SK-N-SH (cell line): Measurements from ENCODE around the gene NAP1L5. TPM values are rescaled to one million over a fixed set of nuclear protein-coding genes. Genes with fewer than 3 reads are reported as not detected.

ENCODE experiments used
- CTCF ChIA-PET: fragments of 300-600, 350-600 bp; formaldehyde crosslinking; extraction: SDS; loops from one replicate; lab custom pipeline; 2021; lab: Yijun Ruan, JAX
- POLR2A ChIA-PET: fragments of 350-600 bp; sonication (Branson Sonifier 250); formaldehyde crosslinking; extraction: SDS; loops from one replicate; lab custom pipeline; 2020; ENCODE audit warnings: antibody characterized with exemption, inconsistent platforms; lab: Yijun Ruan, JAX
- DNase-seq: peaks from one replicate; pipeline ENCODE4 v3.0.0; 2012
- H2AFZ ChIP-seq: fragments of 200-600 bp; sonication (generic); 2 replicates; pipeline ENCODE4 v1.8.1; 2016; ENCODE audit warnings: antibody characterized with exemption, mild to moderate bottlenecking, low read depth
- H3F3A ChIP-seq: fragments of 200-600 bp; sonication (generic); replicated peaks from 2 replicates; pipeline ENCODE3; 2016; ENCODE audit warnings: antibody characterized with exemption, mild to moderate bottlenecking; ENCODE audit not compliant: insufficient read depth
- H3K27ac ChIP-seq, 2 experiments: fragments of 200-500 bp in 1 of 2; fragments of 200-600 bp in 1 of 2; sonication (Bioruptor generic) in 1 of 2; sonication (generic), shearing (Covaris generic) in 1 of 2; 2 replicates each; pipeline versions ENCODE4 v1.5.1 to v1.6.1; 2014 to 2016; ENCODE audit warnings: low read depth in 2 of 2, inconsistent platforms in 1 of 2, low read length in 1 of 2, mild to moderate bottlenecking in 1 of 2, mixed read lengths in 1 of 2
- H3K27me3 ChIP-seq: fragments of 200-600 bp; sonication (generic), shearing (Covaris generic); 2 replicates; pipeline ENCODE4 v1.6.1; 2016; ENCODE audit warnings: mixed run types; ENCODE audit not compliant: insufficient read depth
- H3K36me3 ChIP-seq, 2 experiments: fragments of 200-500 bp in 1 of 2; fragments of 200-600 bp in 1 of 2; sonication (Bioruptor generic) in 1 of 2; sonication (generic) in 1 of 2; replicated peaks in 1 of 2; 2 replicates each; pipeline versions ENCODE3 to v1.5.1; 2014 to 2016; ENCODE audit warnings: low read length in 1 of 2, mild to moderate bottlenecking in 1 of 2; ENCODE audit not compliant: insufficient read depth in 2 of 2, control insufficient read depth in 1 of 2
- H3K4me1 ChIP-seq, 2 experiments: fragments of 200-500 bp in 1 of 2; fragments of 200-600 bp in 1 of 2; sonication (Bioruptor generic) in 1 of 2; sonication (generic), shearing (Covaris generic) in 1 of 2; 2 replicates each; pipeline versions ENCODE4 v1.5.1 to v1.6.1; 2014 to 2016; ENCODE audit warnings: low read depth in 1 of 2, low read length in 1 of 2, mixed run types in 1 of 2; ENCODE audit not compliant: insufficient read depth in 2 of 2, control insufficient read depth in 1 of 2
- H3K4me2 ChIP-seq: fragments of 200-600 bp; sonication (generic), shearing (Covaris generic); 2 replicates; pipeline ENCODE4 v1.6.1; 2017; ENCODE audit warnings: mixed run types
- H3K4me3 ChIP-seq, 2 experiments: fragments of 200-500 bp in 1 of 2; fragments of 200-600 bp in 1 of 2; sonication (Bioruptor generic) in 1 of 2; sonication (generic), shearing (Covaris generic) in 1 of 2; 2 replicates each; pipeline versions ENCODE4 v1.5.1 to v1.8.1; 2014 to 2016; ENCODE audit warnings: low read depth in 2 of 2, inconsistent platforms in 1 of 2, low read length in 1 of 2, mild to moderate bottlenecking in 1 of 2, mixed read lengths in 1 of 2, moderate library complexity in 1 of 2
- H3K79me2 ChIP-seq: fragments of 200-600 bp; sonication (generic); 2 replicates; pipeline ENCODE4 v1.8.1; 2017; ENCODE audit warnings: mild to moderate bottlenecking; ENCODE audit not compliant: insufficient read depth
- H3K9ac ChIP-seq: fragments of 200-600 bp; sonication (generic); 2 replicates; pipeline ENCODE4 v1.6.1; 2017; ENCODE audit warnings: mixed run types
- H3K9me2 ChIP-seq: fragments of 200-600 bp; sonication (generic); 2 replicates; pipeline ENCODE4 v1.6.1; 2017; ENCODE audit warnings: mixed run types
- H3K9me3 ChIP-seq: fragments of 200-600 bp; sonication (generic); 2 replicates; pipeline ENCODE4 v1.6.1; 2017; ENCODE audit warnings: mixed run types, mild to moderate bottlenecking, moderate library complexity
- H4K20me1 ChIP-seq: fragments of 200-600 bp; sonication (generic); 2 replicates; pipeline ENCODE4 v1.6.1; 2017; ENCODE audit warnings: mild to moderate bottlenecking, mixed run types; ENCODE audit not compliant: insufficient read depth
- CTCF ChIP-seq: fragments of 200-600 bp; sonication (generic); IDR thresholded peaks from 2 replicates; pipeline ENCODE4 v1.6.1; 2017; ENCODE audit warnings: antibody characterized with exemption, mild to moderate bottlenecking, moderate library complexity
- ELF1 ChIP-seq: IDR thresholded peaks from 2 replicates; pipeline ENCODE4 v1.4.0; 2012
- EP300 ChIP-seq, 2 experiments: IDR thresholded peaks; 2 replicates each; pipeline versions ENCODE4 v1.4.0 to v1.6.1; 2012; ENCODE audit warnings: borderline replicate concordance in 1 of 2, low read depth in 1 of 2, low read length in 1 of 2
- EZH2phosphoT487 ChIP-seq: fragments of 200-600 bp; sonication (generic); IDR thresholded peaks from 2 replicates; pipeline ENCODE4 v1.6.1; 2017; ENCODE audit warnings: low read depth, mixed run types, mild to moderate bottlenecking, antibody characterized with exemption, moderate library complexity, borderline replicate concordance
- FOXM1 ChIP-seq: IDR thresholded peaks from 2 replicates; pipeline ENCODE4 v1.4.0; 2012; ENCODE audit warnings: low read depth, mild to moderate bottlenecking
- GABPA ChIP-seq: IDR thresholded peaks from 2 replicates; pipeline ENCODE4 v1.4.0; 2012; ENCODE audit warnings: low read depth, mild to moderate bottlenecking
- GATA2 ChIP-seq: sonication (generic); formaldehyde crosslinking; IDR thresholded peaks from 2 replicates; pipeline ENCODE4 v1.5.0; 2020; ENCODE audit warnings: mild to moderate bottlenecking, missing genetic modification reagents
- MXI1 ChIP-seq: IDR thresholded peaks from 2 replicates; pipeline ENCODE4 v1.6.1; 2012; ENCODE audit warnings: mild to moderate bottlenecking, low read depth, low read length, improper control_type of control experiment
- NRF1 ChIP-seq: IDR thresholded peaks from 2 replicates; pipeline ENCODE4 v1.6.1; 2012; ENCODE audit warnings: low read depth, mild to moderate bottlenecking, low read length
- RAD21 ChIP-seq: IDR thresholded peaks from 2 replicates; pipeline ENCODE4 v1.6.1; 2012; ENCODE audit warnings: mild to moderate bottlenecking, low read length
- SMC3 ChIP-seq: IDR thresholded peaks from 2 replicates; pipeline ENCODE4 v1.6.1; 2012; ENCODE audit warnings: low read depth, low read length, improper control_type of control experiment
- USF2 ChIP-seq: fragments of 150-350 bp; IDR thresholded peaks from 2 replicates; pipeline ENCODE4 v1.6.1; 2017; ENCODE audit warnings: antibody characterized with exemption, low read length, low read depth, borderline replicate concordance
- YY1 ChIP-seq: IDR thresholded peaks from 2 replicates; pipeline ENCODE4 v1.4.0; 2012; ENCODE audit warnings: low read depth, mild to moderate bottlenecking
- WGBS: methylation state at CpG from one replicate; pipeline ENCODE4 v1.1.6; 2017; ENCODE audit warnings: low lambda C conversion rate; 5-methylcytosine and 5-hydroxymethylcytosine counted together
- polyA plus RNA-seq, 3 experiments: library from polyadenylated mRNA; depleted of rRNA; stranded (reverse); fragments of >200 nt; gene quantifications; 2 replicates each; pipeline ENCODE4 v1.2.3, GENCODE V29; 2012
- TF ChIP-seq, protein P1 (sequence below): IDR thresholded peaks from 2 replicates; pipeline ENCODE4; 2012
- TF ChIP-seq, protein P2 (sequence below): IDR thresholded peaks from 2 replicates; pipeline ENCODE4 v1.4.0; 2012; ENCODE audit warnings: low read depth, borderline replicate concordance

Gene NAP1L5
- polyA plus RNA-seq, 1 of the 3 experiments (the other 2 are of a cell fraction): 7.5 TPM

DNA sequence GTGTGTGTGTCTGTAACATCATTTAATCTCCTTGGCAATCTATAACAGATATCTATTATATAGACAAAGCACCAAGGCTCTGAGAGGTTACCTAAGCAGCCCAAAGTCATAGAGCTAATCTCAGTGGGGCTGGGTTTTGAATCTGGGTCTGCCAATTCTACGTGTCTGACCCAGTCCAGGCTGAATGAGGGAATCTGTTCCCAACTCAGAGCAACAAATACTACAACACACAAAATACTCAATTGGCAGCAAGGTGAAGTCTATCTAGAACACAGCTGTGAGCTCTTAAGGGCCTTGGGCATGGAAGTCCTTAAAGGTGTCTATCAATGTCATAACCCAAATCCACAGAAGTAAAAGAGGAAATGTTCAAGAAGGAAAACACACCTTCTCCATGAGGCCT lies 47.5 kb upstream of the NAP1L5 start:
- H3K4me2 ChIP-seq: no peak overlapping the region
- ChIA-PET POLR2A (no interaction called here), CTCF (interaction anchor here (1.1 kb wide), 1 partner anchor 72 kb away, joined by 4 read pairs; no protein-coding TSS in a partner anchor)
- no peaks in the 10 kb centered on the region for H3K79me2 ChIP-seq
- no peaks in the 10 kb centered on the region for H3K27me3 ChIP-seq
- H4K20me1 ChIP-seq: no peaks in the 10 kb centered on the region
- TF ChIP-seq EP300 (IDR thresholded peaks at IDR 0.05; ENCODE audit: borderline replicate concordance in 1 of 2, low read depth in 1 of 2, low read length in 1 of 2) (no peak), GATA2 (no peak), ELF1 (no peak), SMC3 (no peak), CTCF (no peak), MXI1 (no peak)
- TF ChIP-seq, protein P1, sequence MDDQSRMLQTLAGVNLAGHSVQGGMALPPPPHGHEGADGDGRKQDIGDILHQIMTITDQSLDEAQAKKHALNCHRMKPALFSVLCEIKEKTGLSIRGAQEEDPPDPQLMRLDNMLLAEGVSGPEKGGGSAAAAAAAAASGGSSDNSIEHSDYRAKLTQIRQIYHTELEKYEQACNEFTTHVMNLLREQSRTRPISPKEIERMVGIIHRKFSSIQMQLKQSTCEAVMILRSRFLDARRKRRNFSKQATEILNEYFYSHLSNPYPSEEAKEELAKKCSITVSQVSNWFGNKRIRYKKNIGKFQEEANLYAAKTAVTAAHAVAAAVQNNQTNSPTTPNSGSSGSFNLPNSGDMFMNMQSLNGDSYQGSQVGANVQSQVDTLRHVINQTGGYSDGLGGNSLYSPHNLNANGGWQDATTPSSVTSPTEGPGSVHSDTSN: no peak
- TF ChIP-seq, protein P2, sequence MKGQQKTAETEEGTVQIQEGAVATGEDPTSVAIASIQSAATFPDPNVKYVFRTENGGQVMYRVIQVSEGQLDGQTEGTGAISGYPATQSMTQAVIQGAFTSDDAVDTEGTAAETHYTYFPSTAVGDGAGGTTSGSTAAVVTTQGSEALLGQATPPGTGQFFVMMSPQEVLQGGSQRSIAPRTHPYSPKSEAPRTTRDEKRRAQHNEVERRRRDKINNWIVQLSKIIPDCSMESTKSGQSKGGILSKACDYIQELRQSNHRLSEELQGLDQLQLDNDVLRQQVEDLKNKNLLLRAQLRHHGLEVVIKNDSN: no peak
- no peaks in the 10 kb centered on the region for H3F3A ChIP-seq
- 85% methylated on average over 1 of the region's 1 CpG for WGBS
- H3K9me2 ChIP-seq: no peaks in the 10 kb centered on the region
- H3K27ac ChIP-seq: no peak overlapping the region
- H3K4me1 ChIP-seq: no peaks in the 10 kb centered on the region; a peak in 1 of 4 replicates
- DNase-seq: no peak
- no peak overlapping the region for H3K4me3 ChIP-seq
- no peak overlapping the region for H2AFZ ChIP-seq
- H3K36me3 ChIP-seq: peaks cover 0 to 3% of the 10 kb centered on the region in 2 experiments
- H3K9me3 ChIP-seq: no peaks in the 10 kb centered on the region
- no peak overlapping the region for H3K9ac ChIP-seq

DNA sequence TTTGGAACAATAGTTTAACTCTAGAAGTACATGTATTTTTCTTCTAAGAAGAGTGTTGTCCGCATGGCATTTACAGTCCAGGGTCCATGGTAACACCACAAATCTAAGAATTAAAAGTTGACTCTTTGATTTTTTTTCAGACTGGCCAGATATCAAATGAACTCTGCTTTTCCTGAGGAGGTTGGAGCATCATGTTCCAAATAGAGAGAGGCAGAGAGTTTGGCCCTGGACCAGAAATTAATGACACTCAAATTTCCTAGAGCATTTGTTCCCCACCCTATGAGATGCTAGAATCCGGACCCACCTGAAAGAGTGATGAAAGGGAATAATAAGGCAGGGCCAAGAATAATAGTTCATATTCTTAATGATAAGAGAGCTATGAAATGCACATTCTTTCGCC lies 47.0 kb upstream of the NAP1L5 start:
- Histone ChIP-seq H3K36me3 (peaks cover 0 to 3% of the 10 kb centered on the region in 2 experiments), H3K27me3 (no peaks in the 10 kb centered on the region), H3K9me3 (no peaks in the 10 kb centered on the region), H3K4me2 (no peak overlapping the region), H4K20me1 (no peaks in the 10 kb centered on the region), H3K79me2 (no peaks in the 10 kb centered on the region), H3K9me2 (no peaks in the 10 kb centered on the region), H2AFZ (no peak overlapping the region; the same call in 1 of the 2 replicates), H3K9ac (no peak overlapping the region), H3K4me1 (no peaks in the 10 kb centered on the region; a peak in 1 of 4 replicates), H3K27ac (no peak overlapping the region; a peak in 1 of 4 replicates), H3K4me3 (no peak overlapping the region), H3F3A (no peaks in the 10 kb centered on the region)
- DNase-seq: no peak
- WGBS: 89% methylated on average over 3 of the region's 3 CpGs
- POLR2A ChIA-PET: no interaction called here
- TF ChIP-seq SMC3 (no peak), NRF1 (no peak), MXI1 (no peak), YY1 (no peak), EP300 (IDR thresholded peaks at IDR 0.05; ENCODE audit: borderline replicate concordance in 1 of 2, low read depth in 1 of 2, low read length in 1 of 2) (no peak), GABPA (no peak), EZH2phosphoT487 (no peak), USF2 (no peak), FOXM1 (no peak), RAD21 (no peak)
- CTCF ChIA-PET: interaction anchor here (1.1 kb wide), 1 partner anchor 72 kb away, joined by 4 read pairs; no protein-coding TSS in a partner anchor
